K562 (cell line): ENCODE measurements around the gene KRTAP20-3. TPM values are rescaled to one million over a fixed set of nuclear protein-coding genes. Genes with fewer than 3 reads are reported as not detected.

Source experiments
- ARID4B ChIP-seq: sonication (generic); formaldehyde crosslinking; IDR thresholded peaks from 2 replicates; pipeline ENCODE4 v1.8.0; 2022; ENCODE audit warnings: mild to moderate bottlenecking, missing genetic modification reagents
- ELF2 ChIP-seq: fragments of 250-450 bp; sonication (Bioruptor Pico); IDR thresholded peaks from 2 replicates; pipeline ENCODE4 v1.5.0; 2021; ENCODE audit warnings: mild to moderate bottlenecking
- PKNOX1 ChIP-seq: fragments of 450-650 bp; IDR thresholded peaks from 2 replicates; pipeline ENCODE4 v1.6.1; 2016
- PREB ChIP-seq: sonication (generic); formaldehyde crosslinking; IDR thresholded peaks from 2 replicates; pipeline ENCODE4 v1.8.1; 2023; ENCODE audit warnings: mild to moderate bottlenecking, missing genetic modification reagents
- polyA plus RNA-seq, 8 experiments: library from polyadenylated mRNA; depleted of rRNA in 4 of 8; stranded (reverse) in 5 of 8; unstranded in 3 of 8; fragments of >200 nt; fragmentation: Nextera tagmentation in 2 of 8; fragmentation: Illumina TruSeq in 1 of 8; extraction: Ambion mirVana in 2 of 8; extraction: Trizol in 1 of 8; gene quantifications; 2 replicates each; pipeline versions ENCODE4 v1.2.1 to v1.2.3, GENCODE V29; 2011 to 2014; ENCODE audit warnings: inconsistent platforms in 1 of 8, missing spikeins in 1 of 8
- total RNA-seq, 7 experiments: library from RNA; depleted of rRNA in 6 of 7; stranded (reverse); fragments of >200 nt in 6 of 7; fragmentation: Illumina TruSeq in 2 of 7; extraction: Trizol in 2 of 7; gene quantifications; 2 replicates each; pipeline versions ENCODE4 v1.2.1 to v1.2.3, GENCODE V29; 2011 to 2021; ENCODE audit warnings: low replicate concordance in 1 of 7

KRTAP20-3 gene
- total and polyA plus RNA-seq, 9 of the 15 experiments (the other 6 are each of a cell fraction or from before 2014, with no cell fraction given) = not detected

GRCh38 chr21:30615199-30615598 lies 27.5 kb upstream of the KRTAP20-3 start (continued):
- TF ChIP-seq ARID4B (CRISPR knock-in tag) (no peak), PREB (CRISPR knock-in tag) (no peak), ELF2 (CRISPR knock-in tag) (no peak), PKNOX1 (no peak)
- TF ChIP-seq, all 486 proteins: peak for 0
